Activated T-cell treated with anti-CD3 and anti-CD28 coated beads, Interleukin-2, amount 50 U/mL, for 72 hours (primary cell): ENCODE results near the gene TNNC2. TPM values are rescaled to one million over a fixed set of nuclear protein-coding genes. Genes with fewer than 3 reads are reported as not detected.
"Not testable (repeated sequence)": the region's sequence is repeated elsewhere in the genome, so short reads cannot be mapped to it uniquely, and the experiment has no call there.

Experiments
- ATAC-seq, 2 donors: fragments of 150-1000 bp; cut with Tn5 transposase; replicated peaks in 1 of 2; 2 replicates each; pipeline ENCODE4 v1.10.0; 2021; ENCODE audit warnings: moderate library complexity in 2 of 2, mild to moderate bottlenecking in 1 of 2
- DNase-seq, 2 donors: peaks; one replicate each; pipeline ENCODE4 v3.0.0; 2021 to 2022; ENCODE audit warnings: mixed read lengths in 1 of 2
- H3K27ac Mint-ChIP-seq: one replicate; pipeline ENCODE4 v1.8.0; 2022; ENCODE audit warnings: mild to moderate bottlenecking, moderate library complexity, mixed read lengths
- H3K27me3 Mint-ChIP-seq: one replicate; pipeline ENCODE4 v1.8.0; 2022; ENCODE audit warnings: low read depth, mixed read lengths
- H3K36me3 Mint-ChIP-seq, 2 donors: one replicate each; pipeline ENCODE4 v1.8.0; 2022; ENCODE audit warnings: mixed read lengths in 2 of 2, mild to moderate bottlenecking in 1 of 2; ENCODE audit not compliant: insufficient read depth in 2 of 2
- H3K4me1 Mint-ChIP-seq: one replicate; pipeline ENCODE4 v1.8.0; 2022; ENCODE audit warnings: low read depth, mixed read lengths
- H3K4me3 Mint-ChIP-seq, 2 donors: one replicate each; pipeline ENCODE4 v1.8.0; 2022; ENCODE audit warnings: mild to moderate bottlenecking in 2 of 2, mixed read lengths in 2 of 2, moderate library complexity in 2 of 2
- H3K9me3 Mint-ChIP-seq, 2 donors: one replicate each; pipeline ENCODE4 v1.8.0; 2022; ENCODE audit warnings: mixed read lengths in 2 of 2
- total RNA-seq, 2 donors: library from RNA; stranded (reverse); gene quantifications; one replicate each; pipeline ENCODE4 v1.2.3, GENCODE V29; 2022

Gene TNNC2
- total RNA-seq, 2 donors from 2014 or later: 0.49 TPM; not detected in 1

DNA sequence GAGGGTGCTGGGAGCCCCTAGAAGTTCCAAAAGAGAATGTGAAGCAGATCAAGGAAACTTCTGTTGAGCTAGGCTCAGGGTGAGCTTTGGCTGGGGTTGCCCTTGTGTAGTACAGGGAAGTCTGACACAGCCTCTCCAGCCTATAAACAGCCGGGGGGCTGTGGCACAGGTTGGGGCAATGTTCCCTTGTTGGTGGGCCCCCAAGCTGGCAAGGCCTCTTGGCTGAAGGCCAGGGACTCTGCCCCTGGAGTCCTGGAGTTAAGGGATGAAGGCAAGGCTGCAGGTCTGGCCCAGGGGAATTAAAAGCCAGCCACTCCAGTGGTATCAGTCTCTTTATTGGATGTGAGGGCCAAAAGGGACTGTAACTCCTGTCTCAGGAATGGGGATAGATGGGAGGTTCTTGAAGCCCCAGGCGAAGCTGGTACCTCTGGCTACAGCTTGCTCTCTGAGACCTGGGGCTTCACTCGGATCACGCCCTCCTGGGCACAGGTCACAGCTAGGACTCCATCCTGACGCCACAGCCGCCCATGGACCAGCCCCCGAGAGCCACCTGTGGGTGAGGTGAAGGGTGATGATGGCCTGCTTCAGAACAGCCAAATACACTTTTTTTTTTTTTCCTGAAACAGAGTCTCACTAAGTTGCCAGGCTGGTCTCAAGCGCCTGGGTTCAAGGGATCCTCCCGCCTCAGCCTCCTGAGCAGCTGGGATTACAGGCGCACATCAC is 14.5 kb upstream of the TNNC2 start:
- Mint-ChIP-seq H3K4me1 (no peaks in the 10 kb centered on the region), H3K4me3 (no peak overlapping the region), H3K27ac (no peak overlapping the region), H3K9me3 (no peaks in the 10 kb centered on the region), H3K36me3 (peaks cover 2 to 8% of the 10 kb centered on the region in 2 donors), H3K27me3 (no peaks in the 10 kb centered on the region)
- ATAC-seq: no peak
- DNase-seq: no peak

GRCh38 chr20:45840700-45841198 is 13.6 kb upstream of the TNNC2 start:
- H3K4me1 Mint-ChIP-seq: no peaks in the 10 kb centered on the region
- peaks cover 2 to 8% of the 10 kb centered on the region in 2 donors for H3K36me3 Mint-ChIP-seq
- no peak overlapping the region for H3K4me3 Mint-ChIP-seq
- DNase-seq (no peak), ATAC-seq (no peak)
- no peaks in the 10 kb centered on the region for H3K9me3 Mint-ChIP-seq
- no peaks in the 10 kb centered on the region for H3K27me3 Mint-ChIP-seq
- H3K27ac Mint-ChIP-seq: no peak overlapping the region

DNA sequence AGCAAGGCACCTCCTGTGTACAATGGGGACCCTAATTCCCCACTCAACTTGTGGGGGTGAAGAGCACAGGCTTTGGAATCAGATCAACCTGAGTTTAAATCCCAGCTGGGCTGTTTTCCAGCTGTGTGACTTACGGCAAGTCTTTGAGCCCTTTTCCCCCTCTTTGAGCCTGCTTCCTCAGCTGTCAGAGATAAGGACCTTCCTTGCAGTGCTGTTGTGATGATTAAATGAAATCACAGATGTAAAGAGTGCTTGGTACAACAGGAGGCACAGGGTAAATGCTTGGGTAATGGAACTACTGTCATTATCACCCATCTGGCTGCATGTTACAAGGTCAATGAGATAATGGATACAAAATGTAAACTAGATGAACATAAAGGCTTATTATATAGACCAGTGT is 9.7 kb upstream of the TNNC2 start:
- Mint-ChIP-seq H3K4me1 (peaks cover 10% of the 10 kb centered on the region), H3K27ac (no peak overlapping the region), H3K36me3 (no peaks in the 10 kb centered on the region), H3K27me3 (no peaks in the 10 kb centered on the region), H3K4me3 (no peak overlapping the region), H3K9me3 (no peaks in the 10 kb centered on the region)
- no peak for ATAC-seq
- no peak for DNase-seq

DNA sequence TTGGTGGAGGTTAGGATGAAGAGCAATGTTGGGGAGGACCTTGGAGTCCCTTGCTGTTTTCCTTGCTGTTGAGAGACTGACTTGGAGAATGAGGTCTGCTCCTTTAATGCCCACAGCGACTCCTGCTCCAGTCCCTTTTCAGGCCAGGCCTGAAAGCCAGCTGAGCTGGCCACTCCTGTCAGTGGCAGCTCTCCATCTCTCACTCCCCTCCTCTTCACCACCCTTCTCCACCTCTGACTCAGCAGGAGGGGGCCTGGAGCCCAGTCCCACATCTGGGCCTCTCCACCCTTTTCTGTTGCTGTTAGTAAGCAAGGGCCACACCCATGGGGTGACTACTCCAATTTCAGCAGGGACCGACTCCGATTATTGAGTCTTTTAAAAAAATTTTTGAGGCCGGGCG is 8.7 kb upstream of the TNNC2 start:
- no peak for ATAC-seq
- Mint-ChIP-seq H3K4me3 (no peak overlapping the region), H3K27me3 (no peaks in the 10 kb centered on the region), H3K27ac (no peak overlapping the region), H3K9me3 (no peaks in the 10 kb centered on the region), H3K4me1 (peaks cover 10% of the 10 kb centered on the region), H3K36me3 (no peaks in the 10 kb centered on the region)
- DNase-seq: no peak

DNA sequence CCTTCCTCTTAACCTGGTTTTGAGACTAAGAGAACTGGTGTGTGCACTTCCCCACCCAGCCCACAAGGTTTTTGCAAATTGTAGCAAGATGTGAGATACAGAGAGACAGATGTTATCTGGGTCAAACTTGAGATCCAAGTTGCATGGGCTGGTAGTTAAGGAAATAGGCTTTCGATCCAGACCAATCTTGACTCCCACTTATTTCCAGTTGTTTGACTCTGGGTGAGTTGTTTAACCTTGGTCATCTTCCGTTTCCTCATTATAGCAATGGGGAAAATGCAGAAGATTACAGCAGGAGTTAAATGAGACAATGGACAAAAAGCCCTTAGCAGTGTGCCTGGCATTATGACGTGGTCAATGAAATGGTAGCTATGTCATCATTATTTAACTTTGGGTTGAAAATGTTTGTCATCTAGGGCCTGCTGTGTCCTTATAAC is 8.2 kb upstream of the TNNC2 start:
- Mint-ChIP-seq H3K27ac (no peak overlapping the region), H3K27me3 (no peaks in the 10 kb centered on the region), H3K4me3 (no peak overlapping the region), H3K4me1 (peaks cover 10% of the 10 kb centered on the region), H3K36me3 (no peaks in the 10 kb centered on the region), H3K9me3 (no peaks in the 10 kb centered on the region)
- ATAC-seq (no peak), DNase-seq (no peak)

DNA sequence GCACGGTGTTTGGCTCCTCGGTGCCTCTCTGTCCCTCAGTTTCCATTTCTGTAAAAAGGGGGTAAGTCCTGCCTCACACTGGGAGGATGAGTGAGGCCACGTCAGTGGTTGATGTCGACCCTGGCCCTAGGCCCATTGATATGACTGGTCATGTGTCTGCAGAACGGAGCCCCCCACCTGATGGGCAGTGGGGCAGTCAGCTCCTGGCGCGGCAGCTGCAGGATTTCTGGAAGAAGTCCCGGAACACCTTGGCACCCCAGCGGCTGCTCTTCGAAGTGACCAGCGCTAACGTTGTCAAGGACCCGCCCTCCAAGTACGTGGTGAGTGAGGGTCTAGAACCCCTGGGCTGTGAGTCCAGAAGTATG is 7.7 kb upstream of the TNNC2 start:
- peaks cover 10% of the 10 kb centered on the region for H3K4me1 Mint-ChIP-seq
- H3K36me3 Mint-ChIP-seq: no peaks in the 10 kb centered on the region
- no peak overlapping the region for H3K27ac Mint-ChIP-seq
- no peaks in the 10 kb centered on the region for H3K27me3 Mint-ChIP-seq
- no peaks in the 10 kb centered on the region for H3K9me3 Mint-ChIP-seq
- no peak for DNase-seq
- no peak for ATAC-seq
- peak overlapping the region; percentile 83 to 97 for H3K4me3 Mint-ChIP-seq

DNA sequence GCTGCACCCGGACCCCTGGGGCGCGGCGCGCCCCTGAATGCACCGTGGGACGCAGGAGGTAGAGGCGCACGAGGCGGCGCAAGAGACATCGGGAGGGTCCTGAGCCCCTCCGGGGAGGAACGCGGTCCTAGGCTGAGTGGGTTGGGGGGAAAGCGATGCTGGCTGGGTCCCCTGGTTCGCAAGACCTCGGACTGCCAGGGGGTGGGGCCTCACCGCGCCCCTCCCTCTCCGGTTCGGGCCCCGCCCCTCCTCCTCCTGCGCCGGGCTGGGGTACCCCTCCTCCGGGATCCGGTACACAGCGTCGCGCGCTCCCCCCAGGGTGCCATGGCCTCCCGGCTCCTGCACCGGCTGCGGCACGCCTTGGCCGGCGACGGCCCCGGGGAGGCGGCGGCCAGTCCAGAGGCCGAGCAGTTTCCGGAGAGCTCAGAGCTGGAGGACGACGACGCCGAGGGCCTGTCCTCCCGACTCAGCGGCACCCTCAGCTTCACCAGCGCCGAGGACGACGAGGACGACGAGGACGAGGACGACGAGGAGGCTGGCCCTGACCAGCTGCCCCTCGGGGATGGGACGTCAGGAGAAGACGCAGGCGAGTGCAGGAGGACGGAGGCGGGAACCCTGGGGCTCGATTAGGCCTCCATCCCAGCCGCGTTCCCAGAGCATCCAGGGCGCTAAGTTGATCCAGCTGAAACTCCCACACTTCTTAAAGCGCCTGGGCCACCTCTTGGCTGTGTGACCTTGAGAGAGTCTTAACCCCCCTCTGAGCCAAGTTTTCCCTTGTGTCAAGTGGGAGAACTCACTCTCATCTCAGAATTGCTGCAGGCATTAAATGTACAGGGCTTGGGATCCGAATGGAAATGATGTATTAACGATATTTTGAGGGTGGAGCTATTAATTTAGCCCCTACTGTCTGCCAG is 7.0 kb upstream of the TNNC2 start:
- H3K36me3 Mint-ChIP-seq: no peaks in the 10 kb centered on the region
- no peak overlapping the region for H3K27ac Mint-ChIP-seq
- H3K27me3 Mint-ChIP-seq: no peaks in the 10 kb centered on the region
- H3K4me3 Mint-ChIP-seq: peak overlapping the region; percentile 83 to 97
- ATAC-seq: peak; percentile 84 to 86
- DNase-seq: peak; percentile 56 to 64
- H3K9me3 Mint-ChIP-seq: no peaks in the 10 kb centered on the region
- peaks cover 10% of the 10 kb centered on the region for H3K4me1 Mint-ChIP-seq

DNA sequence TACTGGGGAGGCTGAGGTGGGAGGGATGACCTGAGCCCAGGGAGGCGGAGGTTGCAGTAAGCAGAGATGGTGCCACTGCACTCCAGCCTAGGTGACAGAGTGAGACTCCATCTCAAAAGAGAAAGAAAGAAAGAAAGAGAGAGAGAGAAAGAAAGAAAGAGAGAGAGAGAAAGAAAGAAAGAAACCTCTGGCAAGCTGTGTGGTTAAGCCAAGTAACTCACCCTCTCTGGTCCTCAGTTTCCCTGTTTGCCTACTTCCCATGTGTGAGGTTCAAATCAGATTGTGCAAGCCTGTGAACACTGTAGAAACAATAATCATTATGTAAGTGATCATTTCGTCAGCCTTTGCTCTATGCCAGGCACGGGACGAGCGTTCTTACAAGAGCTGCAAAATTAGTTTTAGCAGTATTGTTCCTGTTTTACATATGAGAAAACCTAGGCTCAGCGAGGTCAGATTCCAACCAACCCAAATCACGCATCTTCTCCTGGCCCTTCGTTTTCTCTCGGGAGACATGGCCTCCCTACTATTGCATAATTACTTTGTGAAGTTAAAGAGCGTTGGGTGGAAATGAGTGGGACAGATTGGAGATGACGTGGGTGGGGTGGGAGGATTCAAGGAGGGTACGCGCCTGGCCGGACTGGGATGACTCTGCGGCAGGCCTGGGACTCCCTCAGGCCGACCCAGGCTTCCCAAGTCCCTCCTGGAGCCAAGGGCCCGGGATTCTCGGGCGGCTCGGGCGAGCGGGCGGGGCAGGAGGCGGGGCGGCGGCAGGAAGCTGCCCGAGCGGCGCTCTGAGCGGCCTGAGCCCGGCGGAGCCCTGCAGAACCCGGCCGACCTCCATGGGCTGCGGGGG is 6.1 kb upstream of the TNNC2 start, which contains the start of gene SNX21:
Gene SNX21, plus strand, starts transcription at position 770 of the 853 bp plus-strand sequence. CDS start 121 bp downstream, outside the sequence.
- H3K9me3 Mint-ChIP-seq: no peaks in the 10 kb centered on the region
- H3K36me3 Mint-ChIP-seq: no peaks in the 10 kb centered on the region
- no peaks in the 10 kb centered on the region for H3K27me3 Mint-ChIP-seq
- ATAC-seq (peak; percentile 69 to 73), DNase-seq (peak; percentile 28 to 41)
- H3K4me1 Mint-ChIP-seq: peaks cover 10% of the 10 kb centered on the region
- peak within 1 kb of the TSS; percentile 28 for H3K27ac Mint-ChIP-seq
- H3K4me3 Mint-ChIP-seq: peak within 1 kb of the TSS; percentile 83 to 97

GRCh38 chr20:45832619-45833018 is 5.5 kb upstream of the TNNC2 start:
- no peak for ATAC-seq
- DNase-seq: no peak
- no peak overlapping the region for H3K27ac Mint-ChIP-seq
- no peaks in the 10 kb centered on the region for H3K9me3 Mint-ChIP-seq
- H3K36me3 Mint-ChIP-seq: no peaks in the 10 kb centered on the region
- H3K27me3 Mint-ChIP-seq: no peaks in the 10 kb centered on the region
- peaks cover 10% of the 10 kb centered on the region for H3K4me1 Mint-ChIP-seq
- peak overlapping the region; percentile 29 to 83 for H3K4me3 Mint-ChIP-seq

GRCh38 chr20:45829673-45830106 is 2.6 kb upstream of the TNNC2 start:
- not testable (repeated sequence) for H3K27ac Mint-ChIP-seq, DNase-seq, H3K4me1 Mint-ChIP-seq, H3K9me3 Mint-ChIP-seq, H3K36me3 Mint-ChIP-seq, H3K27me3 Mint-ChIP-seq, ATAC-seq, H3K4me3 Mint-ChIP-seq

- Mint-ChIP-seq H3K27ac (no peak overlapping the region), H3K36me3 (no peaks in the 10 kb centered on the region), H3K9me3 (no peaks in the 10 kb centered on the region), H3K4me1 (peaks cover 20% of the 10 kb centered on the region), H3K4me3 (no peak overlapping the region), H3K27me3 (peaks cover 15% of the 10 kb centered on the region)
- DNase-seq: no peak
- no peak for ATAC-seq
These were observed 1.5 kb upstream of the TNNC2 start for GRCh38 chr20:45828589-45828988.

GRCh38 chr20:45827712-45828111 is 600 bp upstream of the TNNC2 start:
- no peak for DNase-seq
- no peak overlapping the region for H3K4me3 Mint-ChIP-seq
- peaks cover 20% of the 10 kb centered on the region for H3K4me1 Mint-ChIP-seq
- no peaks in the 10 kb centered on the region for H3K9me3 Mint-ChIP-seq
- no peak for ATAC-seq
- no peak overlapping the region for H3K27ac Mint-ChIP-seq
- H3K27me3 Mint-ChIP-seq: peaks cover 24% of the 10 kb centered on the region
- H3K36me3 Mint-ChIP-seq: no peaks in the 10 kb centered on the region
